ENCODE data around the gene MACROD2.

MACROD2 gene

DNA sequence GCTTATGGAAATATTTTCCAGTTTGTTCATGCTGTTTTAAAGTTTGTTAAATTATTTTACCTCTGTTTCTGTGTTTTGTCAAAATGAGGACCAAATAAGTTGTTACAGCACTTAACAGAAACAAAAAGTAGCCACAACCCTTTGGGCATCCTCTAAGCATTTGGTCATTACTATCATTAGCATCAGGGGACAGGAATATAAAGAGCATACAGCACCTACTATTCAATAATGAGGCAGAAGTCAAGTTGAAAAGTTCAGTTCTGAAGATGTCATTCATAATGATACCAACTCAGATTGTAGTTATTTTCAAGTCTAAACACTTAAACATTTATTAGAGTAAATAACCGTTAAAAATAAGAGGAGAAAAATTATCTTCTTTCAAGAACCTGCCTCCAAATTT is 1204.4 kb downstream of the MACROD2 start:
- DNase-seq (ENCODE audit: low read depth), result no peak
- H3K4me3 ChIP-seq (ENCODE audit: low read depth, low read length), result no peak overlapping the region
- TF ChIP-seq, protein P1, sequence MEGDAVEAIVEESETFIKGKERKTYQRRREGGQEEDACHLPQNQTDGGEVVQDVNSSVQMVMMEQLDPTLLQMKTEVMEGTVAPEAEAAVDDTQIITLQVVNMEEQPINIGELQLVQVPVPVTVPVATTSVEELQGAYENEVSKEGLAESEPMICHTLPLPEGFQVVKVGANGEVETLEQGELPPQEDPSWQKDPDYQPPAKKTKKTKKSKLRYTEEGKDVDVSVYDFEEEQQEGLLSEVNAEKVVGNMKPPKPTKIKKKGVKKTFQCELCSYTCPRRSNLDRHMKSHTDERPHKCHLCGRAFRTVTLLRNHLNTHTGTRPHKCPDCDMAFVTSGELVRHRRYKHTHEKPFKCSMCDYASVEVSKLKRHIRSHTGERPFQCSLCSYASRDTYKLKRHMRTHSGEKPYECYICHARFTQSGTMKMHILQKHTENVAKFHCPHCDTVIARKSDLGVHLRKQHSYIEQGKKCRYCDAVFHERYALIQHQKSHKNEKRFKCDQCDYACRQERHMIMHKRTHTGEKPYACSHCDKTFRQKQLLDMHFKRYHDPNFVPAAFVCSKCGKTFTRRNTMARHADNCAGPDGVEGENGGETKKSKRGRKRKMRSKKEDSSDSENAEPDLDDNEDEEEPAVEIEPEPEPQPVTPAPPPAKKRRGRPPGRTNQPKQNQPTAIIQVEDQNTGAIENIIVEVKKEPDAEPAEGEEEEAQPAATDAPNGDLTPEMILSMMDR (conservative IDR thresholded peaks at IDR 0.05; ENCODE audit: low read depth, low read length), result no peak

DNA sequence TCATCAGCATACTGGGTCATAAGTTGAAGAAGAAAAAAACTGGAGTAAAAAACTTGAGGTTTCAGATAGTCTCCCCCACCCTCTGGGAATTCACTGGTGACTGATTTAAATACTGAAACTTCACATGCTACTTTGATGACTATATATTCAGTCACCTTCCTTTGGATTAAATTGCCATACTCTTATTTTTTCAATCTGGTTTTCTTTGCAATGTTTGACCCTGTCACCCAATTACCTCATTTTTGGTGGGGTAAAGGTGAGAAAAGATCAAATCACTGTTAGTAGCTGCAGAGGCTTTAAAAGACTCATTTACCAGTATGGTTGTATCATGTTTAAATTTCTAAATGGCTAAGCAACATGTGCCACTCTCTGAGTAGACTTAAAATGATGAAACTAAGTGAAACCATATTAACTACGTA is 1204.8 kb downstream of the MACROD2 start:
- TF ChIP-seq, protein P1 (conservative IDR thresholded peaks at IDR 0.05; ENCODE audit: low read depth, low read length), result no peak
- DNase-seq (ENCODE audit: low read depth), result no peak
- H3K4me3 ChIP-seq (ENCODE audit: low read depth, low read length), result no peak overlapping the region

DNA sequence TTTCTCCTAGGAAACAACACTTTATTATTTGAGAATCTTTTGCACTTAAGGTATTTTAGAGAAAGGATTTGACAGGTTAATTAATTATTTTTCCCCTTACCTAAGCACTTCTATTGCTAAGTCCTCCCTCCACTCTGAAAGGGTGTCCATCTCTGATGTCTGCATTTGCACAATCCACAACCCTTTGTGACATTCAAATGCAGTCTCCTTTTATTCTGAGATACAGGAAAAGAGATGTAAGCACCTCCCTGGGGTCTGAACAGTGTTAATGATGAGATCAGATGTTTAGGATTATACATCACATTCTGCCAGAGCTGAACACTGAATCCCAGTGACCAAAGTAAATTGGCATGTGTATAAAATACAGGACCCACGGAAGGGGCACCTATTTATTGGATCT is 1206.3 kb downstream of the MACROD2 start:
- TF ChIP-seq, protein P1 (conservative IDR thresholded peaks at IDR 0.05; ENCODE audit: low read depth, low read length), result no peak
- H3K4me3 ChIP-seq (ENCODE audit: low read depth, low read length), result no peak overlapping the region
- DNase-seq (ENCODE audit: low read depth), result no peak

DNA sequence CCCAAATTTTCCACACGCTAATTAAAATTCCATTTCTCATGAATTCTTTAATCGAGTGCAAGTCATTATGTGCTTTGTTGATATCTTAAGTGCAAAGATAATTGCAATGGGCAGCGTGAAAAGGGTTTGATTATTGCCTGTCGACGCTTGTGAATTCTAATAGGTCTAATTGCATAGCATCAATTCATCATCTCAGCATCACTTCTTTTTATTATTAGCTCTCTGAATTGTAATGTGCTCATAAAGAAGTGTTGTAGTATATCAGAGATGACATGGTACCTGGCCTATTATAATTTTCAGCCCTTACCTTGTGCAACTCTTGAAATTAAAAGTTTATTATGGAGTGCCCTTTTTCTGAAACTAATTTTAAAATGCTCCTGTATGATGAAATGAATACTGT is 1208.9 kb downstream of the MACROD2 start:
- DNase-seq (ENCODE audit: low read depth), result no peak
- TF ChIP-seq, protein P1 (conservative IDR thresholded peaks at IDR 0.05; ENCODE audit: low read depth, low read length), result no peak
- no peak overlapping the region for H3K4me3 ChIP-seq (ENCODE audit: low read depth, low read length)

DNA sequence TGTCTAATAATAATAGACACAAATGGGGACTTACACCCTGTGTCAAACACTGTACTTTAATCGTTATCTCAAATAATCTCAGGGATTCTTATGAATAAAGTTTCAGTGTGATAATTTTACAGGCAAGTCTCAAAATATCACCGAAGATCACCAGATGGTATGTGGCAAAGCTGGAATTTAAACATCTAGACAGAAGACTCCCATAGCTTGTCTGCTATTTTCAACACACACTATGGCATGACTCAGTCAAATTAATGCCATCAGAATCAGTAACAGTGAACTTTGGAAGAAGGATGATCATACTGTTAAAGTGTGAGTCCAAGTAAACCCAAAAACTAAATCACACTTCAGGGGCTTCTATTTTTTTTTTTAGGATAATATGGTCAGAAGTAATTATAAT is 1209.7 kb downstream of the MACROD2 start:
- TF ChIP-seq, protein P1 (conservative IDR thresholded peaks at IDR 0.05; ENCODE audit: low read depth, low read length), result no peak
- no peak overlapping the region for H3K4me3 ChIP-seq (ENCODE audit: low read depth, low read length)
- no peak for DNase-seq (ENCODE audit: low read depth)

DNA sequence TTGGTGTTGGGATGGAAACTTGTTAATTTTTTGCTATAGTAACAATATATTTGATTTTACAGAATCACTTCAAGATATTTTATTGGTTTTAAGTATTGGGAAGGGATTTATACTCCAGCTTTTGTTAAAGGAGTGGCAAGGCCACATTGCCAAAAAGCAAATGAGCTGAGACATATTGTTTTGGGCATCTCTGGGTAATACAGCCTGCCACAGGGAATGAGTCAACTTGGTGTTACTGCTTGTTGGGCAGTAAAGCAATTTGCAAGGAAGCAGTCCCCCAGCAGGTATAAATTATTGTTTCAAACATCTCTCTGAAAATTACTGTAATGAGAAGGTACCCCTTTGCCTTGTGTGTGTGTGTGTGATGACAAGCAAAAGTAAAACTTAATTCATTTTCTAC is 1210.4 kb downstream of the MACROD2 start:
- no peak for DNase-seq (ENCODE audit: low read depth)
- TF ChIP-seq, protein P1 (conservative IDR thresholded peaks at IDR 0.05; ENCODE audit: low read depth, low read length), result no peak

DNA sequence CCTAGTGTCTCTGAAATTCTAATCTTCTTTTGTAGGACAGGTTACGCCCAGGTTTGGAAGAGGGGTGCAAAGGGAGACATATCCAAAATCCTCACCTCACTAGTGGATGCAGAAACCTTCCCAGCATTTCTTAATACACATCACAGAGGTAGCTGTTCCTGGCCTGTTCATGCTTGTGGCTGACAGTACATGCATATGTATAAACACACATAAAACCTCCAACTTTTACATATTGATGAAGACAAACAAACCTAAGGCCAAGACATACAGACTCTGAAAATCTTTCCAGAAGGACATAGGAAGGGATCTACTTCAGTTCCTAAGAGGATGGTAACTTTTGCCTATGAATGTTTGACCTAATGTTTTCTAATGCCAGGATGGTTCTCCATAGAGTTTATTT is 1214.2 kb downstream of the MACROD2 start:
- TF ChIP-seq, protein P1 (conservative IDR thresholded peaks at IDR 0.05; ENCODE audit: low read depth, low read length), result no peak
- no peak for DNase-seq (ENCODE audit: low read depth)
- H3K4me3 ChIP-seq (ENCODE audit: low read depth, low read length), result no peak overlapping the region

More for the DNA sequence above, 1210.4 kb downstream of the MACROD2 start:
- H3K4me3 ChIP-seq (ENCODE audit: low read depth, low read length), result no peak overlapping the region
